ENCODE measurements around the gene FARS2.

DNA sequence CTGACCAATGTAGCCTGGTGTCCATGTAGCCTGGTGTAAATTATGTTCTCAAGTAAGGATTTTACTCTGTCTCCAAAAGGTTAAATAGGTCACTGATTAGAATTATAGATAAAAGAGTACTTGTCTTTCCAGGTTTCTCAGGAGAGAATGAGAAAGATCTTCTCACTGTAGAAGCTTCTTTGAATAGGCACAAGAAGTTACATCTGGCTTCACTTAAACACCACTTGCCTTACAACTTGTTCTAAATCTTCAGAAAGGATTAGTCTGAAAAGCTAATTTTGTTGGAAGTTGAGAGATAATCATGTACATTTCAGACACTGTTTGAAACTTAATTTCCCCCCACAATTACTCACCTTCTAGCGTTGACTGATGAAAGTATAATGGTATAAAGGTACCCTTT is 275.3 kb downstream of the FARS2 start:
- TF ChIP-seq, protein P1, sequence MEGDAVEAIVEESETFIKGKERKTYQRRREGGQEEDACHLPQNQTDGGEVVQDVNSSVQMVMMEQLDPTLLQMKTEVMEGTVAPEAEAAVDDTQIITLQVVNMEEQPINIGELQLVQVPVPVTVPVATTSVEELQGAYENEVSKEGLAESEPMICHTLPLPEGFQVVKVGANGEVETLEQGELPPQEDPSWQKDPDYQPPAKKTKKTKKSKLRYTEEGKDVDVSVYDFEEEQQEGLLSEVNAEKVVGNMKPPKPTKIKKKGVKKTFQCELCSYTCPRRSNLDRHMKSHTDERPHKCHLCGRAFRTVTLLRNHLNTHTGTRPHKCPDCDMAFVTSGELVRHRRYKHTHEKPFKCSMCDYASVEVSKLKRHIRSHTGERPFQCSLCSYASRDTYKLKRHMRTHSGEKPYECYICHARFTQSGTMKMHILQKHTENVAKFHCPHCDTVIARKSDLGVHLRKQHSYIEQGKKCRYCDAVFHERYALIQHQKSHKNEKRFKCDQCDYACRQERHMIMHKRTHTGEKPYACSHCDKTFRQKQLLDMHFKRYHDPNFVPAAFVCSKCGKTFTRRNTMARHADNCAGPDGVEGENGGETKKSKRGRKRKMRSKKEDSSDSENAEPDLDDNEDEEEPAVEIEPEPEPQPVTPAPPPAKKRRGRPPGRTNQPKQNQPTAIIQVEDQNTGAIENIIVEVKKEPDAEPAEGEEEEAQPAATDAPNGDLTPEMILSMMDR (IDR thresholded peaks at IDR 0.05) = no peak
- no peak for TF ChIP-seq POLR2A (IDR thresholded peaks at IDR 0.05)
